ENCODE data around the gene GPATCH3.
"Not testable (repeated sequence)": the region's sequence is repeated elsewhere in the genome, so short reads cannot be mapped to it uniquely, and the experiment has no call there.

GPATCH3 gene

GRCh38 chr1:26900001-26900814 is at the start of gene GPATCH3:
GPATCH3 (minus strand) TSS chr1:26900467; CDS start chr1:26900442, 25 bp downstream.
- peak; percentile 78 for DNase-seq

- no peak for DNase-seq
Measured at GRCh38 chr1:26949926-26950319, 49.7 kb upstream of the GPATCH3 start.

GRCh38 chr1:26949266-26949925 is 49.1 kb upstream of the GPATCH3 start:
- no peak for DNase-seq

- DNase-seq: not testable (repeated sequence)
Measured at GRCh38 chr1:26948725-26949057, 48.4 kb upstream of the GPATCH3 start.

- no peak for DNase-seq
Measured at GRCh38 chr1:26946270-26946669, 46.0 kb upstream of the GPATCH3 start.

- DNase-seq: no peak
Measured at GRCh38 chr1:26945728-26946127, 45.5 kb upstream of the GPATCH3 start.

- DNase-seq: no peak
Measured at GRCh38 chr1:26945138-26945537, 44.9 kb upstream of the GPATCH3 start.

GRCh38 chr1:26942656-26943055 is 42.4 kb upstream of the GPATCH3 start:
- no peak for DNase-seq

GRCh38 chr1:26941311-26941710 is 41.0 kb upstream of the GPATCH3 start:
- DNase-seq: no peak

GRCh38 chr1:26938659-26939025 is 38.4 kb upstream of the GPATCH3 start:
- DNase-seq: no peak

- no peak for DNase-seq
Measured at GRCh38 chr1:26938004-26938658, 37.9 kb upstream of the GPATCH3 start.

- no peak for DNase-seq
Measured at GRCh38 chr1:26936823-26937222, 36.6 kb upstream of the GPATCH3 start.

GRCh38 chr1:26932531-26932930 is 32.3 kb upstream of the GPATCH3 start:
- no peak for DNase-seq

- DNase-seq: no peak
Measured at GRCh38 chr1:26923711-26924110, 23.4 kb upstream of the GPATCH3 start.

GRCh38 chr1:26922901-26923300 is 22.6 kb upstream of the GPATCH3 start:
- DNase-seq: no peak

GRCh38 chr1:26922431-26922729 is 22.1 kb upstream of the GPATCH3 start:
- no peak for DNase-seq

- peak; percentile 92 for DNase-seq
Measured at GRCh38 chr1:26921540-26922430, 21.5 kb upstream of the GPATCH3 start, which contains the start of gene NUDC. NUDC (plus strand) TSS chr1:26921743; CDS start chr1:26921849, 106 bp downstream.

- DNase-seq: no peak
Measured at GRCh38 chr1:26921126-26921539, 20.9 kb upstream of the GPATCH3 start.

GRCh38 chr1:26915204-26915842 is 15.1 kb upstream of the GPATCH3 start:
- no peak for DNase-seq

GRCh38 chr1:26913754-26914619 is 13.7 kb upstream of the GPATCH3 start, which contains the start of gene NR0B2:
NR0B2 (minus strand) TSS chr1:26913975; CDS start chr1:26913940, 35 bp downstream.
- DNase-seq: no peak

GRCh38 chr1:26913389-26913753 is 13.1 kb upstream of the GPATCH3 start:
- DNase-seq: no peak

- DNase-seq: no peak
Measured at GRCh38 chr1:26912147-26912490, 11.9 kb upstream of the GPATCH3 start.
